22Rv1 (cell line): ENCODE data around the gene C1QTNF12.

ENCODE experiments used
- ZFX ChIP-seq: fragments of 450-650 bp; IDR thresholded peaks from 2 replicates; pipeline ENCODE4 v1.6.1; 2017; ENCODE audit warnings: antibody characterized with exemption, borderline replicate concordance
- TF ChIP-seq, protein P1 (sequence below): fragments of 450-650 bp; IDR thresholded peaks from 2 replicates; pipeline ENCODE4 v1.5.1; 2017; ENCODE audit warnings: mild to moderate bottlenecking

DNA sequence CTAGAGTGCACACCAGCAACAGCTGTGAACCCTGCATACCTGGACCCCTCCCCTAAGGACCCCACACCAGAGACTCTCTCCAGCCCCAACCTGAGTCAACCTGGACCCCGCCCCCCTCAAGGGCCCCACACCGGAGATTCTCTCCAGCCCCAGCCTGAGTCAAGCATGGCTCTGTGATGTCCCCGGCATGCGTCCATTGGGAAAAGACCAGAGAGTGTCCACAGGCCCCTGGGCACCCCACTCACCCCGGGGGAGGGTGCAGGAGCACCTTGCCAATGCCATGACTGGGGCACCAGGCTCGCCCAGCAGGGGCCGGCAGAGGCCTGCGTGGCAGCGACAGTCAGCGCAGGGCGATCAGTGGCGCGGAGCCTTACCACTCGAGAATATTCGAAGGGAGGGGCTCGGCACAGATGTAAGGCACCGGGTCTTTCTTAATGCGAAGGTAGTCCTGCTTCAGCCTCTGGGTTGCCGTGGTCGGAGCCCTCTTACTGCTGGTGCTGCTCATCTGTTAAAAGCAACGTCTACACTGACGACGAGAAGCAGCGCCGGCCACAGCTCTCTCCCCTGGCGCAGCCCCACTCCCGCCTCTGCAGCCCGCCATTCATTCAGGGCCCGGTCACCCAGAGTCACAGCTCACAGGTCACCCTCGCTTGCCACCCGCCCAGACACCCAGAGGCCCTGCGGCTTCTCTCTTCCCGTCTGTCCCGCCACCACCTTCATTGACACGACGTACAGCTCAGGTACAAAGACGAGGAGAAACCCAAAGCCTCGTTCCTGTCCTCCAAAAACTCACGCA is 21.2 kb upstream of the C1QTNF12 start:
- TF ChIP-seq, protein P1, sequence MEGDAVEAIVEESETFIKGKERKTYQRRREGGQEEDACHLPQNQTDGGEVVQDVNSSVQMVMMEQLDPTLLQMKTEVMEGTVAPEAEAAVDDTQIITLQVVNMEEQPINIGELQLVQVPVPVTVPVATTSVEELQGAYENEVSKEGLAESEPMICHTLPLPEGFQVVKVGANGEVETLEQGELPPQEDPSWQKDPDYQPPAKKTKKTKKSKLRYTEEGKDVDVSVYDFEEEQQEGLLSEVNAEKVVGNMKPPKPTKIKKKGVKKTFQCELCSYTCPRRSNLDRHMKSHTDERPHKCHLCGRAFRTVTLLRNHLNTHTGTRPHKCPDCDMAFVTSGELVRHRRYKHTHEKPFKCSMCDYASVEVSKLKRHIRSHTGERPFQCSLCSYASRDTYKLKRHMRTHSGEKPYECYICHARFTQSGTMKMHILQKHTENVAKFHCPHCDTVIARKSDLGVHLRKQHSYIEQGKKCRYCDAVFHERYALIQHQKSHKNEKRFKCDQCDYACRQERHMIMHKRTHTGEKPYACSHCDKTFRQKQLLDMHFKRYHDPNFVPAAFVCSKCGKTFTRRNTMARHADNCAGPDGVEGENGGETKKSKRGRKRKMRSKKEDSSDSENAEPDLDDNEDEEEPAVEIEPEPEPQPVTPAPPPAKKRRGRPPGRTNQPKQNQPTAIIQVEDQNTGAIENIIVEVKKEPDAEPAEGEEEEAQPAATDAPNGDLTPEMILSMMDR, result no peak
- TF ChIP-seq ZFX, result no peak
